Uterus (tissue), 4 donors: Measurements from ENCODE around the gene PRORP. TPM values are rescaled to one million over a fixed set of nuclear protein-coding genes. Genes with fewer than 3 reads are reported as not detected.

ENCODE experiments used
- DNase-seq, 2 donors: peaks; one replicate each; pipeline ENCODE4 v3.0.0-alpha.2; 2019 to 2020
- H3K27ac ChIP-seq, 2 donors: fragments of 200-600 bp; sonication (generic); 1 replicate in 1 of 2; 2 replicates in 1 of 2; pipeline ENCODE4 v1.5.1; 2016 to 2018
- H3K27me3 ChIP-seq, 2 donors: fragments of 200-600 bp; sonication (generic); one replicate each; pipeline ENCODE4 v1.5.1; 2018 to 2019; ENCODE audit warnings: control low read depth in 1 of 2
- H3K36me3 ChIP-seq, 2 donors: fragments of 200-600 bp; sonication (generic); one replicate each; pipeline ENCODE4 v1.5.1; 2019; ENCODE audit warnings: control low read depth in 1 of 2
- H3K4me1 ChIP-seq, 2 donors: fragments of 200-600 bp; sonication (generic); one replicate each; pipeline ENCODE4 v1.5.1; 2018 to 2019; ENCODE audit warnings: control low read depth in 1 of 2
- H3K4me3 ChIP-seq, 2 donors: fragments of 200-600 bp; sonication (generic); 1 replicate in 1 of 2; 2 replicates in 1 of 2; pipeline ENCODE4 v1.5.1; 2018 to 2019; ENCODE audit warnings: mild to moderate bottlenecking in 1 of 2
- H3K9me3 ChIP-seq, 2 donors: fragments of 200-600 bp; sonication (generic); one replicate each; pipeline ENCODE4 v1.5.1; 2019; ENCODE audit warnings: control low read depth in 1 of 2
- CTCF ChIP-seq, 4 experiments: fragments of 200-600 bp in 2 of 4; fragments of 450-650 bp in 2 of 4; sonication (generic) in 2 of 4; IDR thresholded peaks; one replicate each; pipeline ENCODE4 v1.5.1; 2016 to 2019; ENCODE audit warnings: antibody characterized with exemption in 4 of 4, mild to moderate bottlenecking in 2 of 4, moderate library complexity in 1 of 4
- POLR2A ChIP-seq, 2 donors: fragments of 450-650 bp; IDR thresholded peaks; one replicate each; pipeline ENCODE4 v1.6.1; 2016; ENCODE audit warnings: antibody characterized with exemption in 2 of 2, mild to moderate bottlenecking in 1 of 2, moderate library complexity in 1 of 2
- intact Hi-C: fragments of 100-400 bp; cut with DNase I; formaldehyde crosslinking; loops from one replicate; pipeline ENCODE4 v1.15.1; 2023; ENCODE audit warnings: low total_unique reads
- total RNA-seq, 4 donors: library from RNA; depleted of rRNA in 3 of 4; stranded (reverse); fragments of >200 nt in 3 of 4; gene quantifications; one replicate each; pipeline versions ENCODE4 v1.1.0 to v1.2.4, GENCODE V29; 2014 to 2023
- donor health status: DM: yes; HTN: yes; CAD: no.

Gene PRORP
- total RNA-seq, 4 donors from 2014 or later = 5.0 to 57.1 (median 23.4) TPM

DNA sequence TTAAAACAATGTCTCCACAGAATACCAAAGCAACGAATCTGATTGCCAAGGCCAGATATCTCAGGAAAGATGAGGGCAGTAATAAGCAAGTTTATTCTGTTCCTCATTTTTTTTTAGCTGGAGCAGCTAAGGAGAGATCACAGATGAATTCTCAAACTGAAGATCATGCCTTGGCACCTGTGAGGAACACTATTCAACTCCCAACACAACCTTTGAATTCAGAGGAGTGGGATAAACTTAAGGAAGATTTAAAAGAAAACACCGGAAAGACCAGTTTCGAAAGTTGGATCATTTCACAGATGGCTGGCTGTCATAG lies 994 bp downstream of the PRORP start:
- DNase-seq = no peak
- Histone ChIP-seq H3K36me3 (no peaks in the 10 kb centered on the region), H3K4me3 (peak overlapping the region; percentile 57 to 75), H3K27me3 (no peaks in the 10 kb centered on the region), H3K27ac (peak overlapping the region in 1 of 2 donors; percentile 96), H3K4me1 (peaks cover 0 to 9% of the 10 kb centered on the region in 2 donors), H3K9me3 (no peaks in the 10 kb centered on the region)
- TF ChIP-seq CTCF (IDR thresholded peaks at IDR 0.05) (no peak), POLR2A (IDR thresholded peaks at IDR 0.05) (no peak)
- intact Hi-C loops = no loop called here

- peaks cover 0 to 9% of the 10 kb centered on the region in 2 donors for H3K4me1 ChIP-seq
These were observed 1.8 kb downstream of the PRORP start for GRCh38 chr14:35124127-35124526.

DNA sequence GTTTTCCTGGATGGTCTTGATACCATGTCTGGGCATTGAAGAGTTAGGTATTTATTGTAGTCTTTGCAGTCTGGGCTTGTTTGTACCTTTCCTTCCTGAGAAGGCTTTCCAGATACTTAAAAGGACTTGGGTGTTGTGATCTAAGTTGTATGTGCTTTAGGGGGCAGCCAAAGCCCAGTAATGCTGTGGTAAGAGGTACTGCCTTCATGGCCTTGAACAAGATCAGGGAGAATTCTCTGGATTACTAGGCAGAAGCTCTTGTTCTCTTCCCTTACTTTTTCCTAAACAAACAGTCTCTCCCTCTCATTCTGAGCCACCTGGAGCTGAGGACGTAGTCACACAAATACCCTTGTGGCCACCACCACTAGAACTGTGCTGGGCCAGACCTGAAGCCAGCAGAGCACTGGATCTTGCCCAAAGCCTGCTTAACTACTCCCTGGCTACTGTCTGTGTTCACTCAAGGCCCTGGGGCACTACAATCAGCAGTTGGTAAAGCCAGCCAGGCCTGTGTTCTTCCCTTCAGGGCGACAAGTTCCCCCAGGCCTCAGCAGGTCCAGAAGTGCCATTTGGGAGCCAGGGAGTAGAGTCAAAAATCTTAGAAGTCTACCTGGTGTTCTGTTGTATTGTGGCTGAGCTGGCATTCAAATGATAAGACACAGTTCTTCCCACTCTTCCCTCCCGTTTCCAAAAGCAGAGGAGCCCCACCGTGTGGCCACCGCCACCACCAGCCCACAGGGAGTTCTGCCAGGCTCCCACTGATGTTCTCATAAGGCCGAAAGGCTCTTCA lies 11.4 kb downstream of the PRORP start:
- DNase-seq = no peak
- Histone ChIP-seq H3K4me1 (no peaks in the 10 kb centered on the region), H3K27me3 (no peaks in the 10 kb centered on the region), H3K9me3 (no peaks in the 10 kb centered on the region), H3K4me3 (no peak overlapping the region), H3K27ac (no peak overlapping the region), H3K36me3 (no peaks in the 10 kb centered on the region)
- TF ChIP-seq POLR2A (IDR thresholded peaks at IDR 0.05) (no peak), CTCF (IDR thresholded peaks at IDR 0.05) (no peak)
- intact Hi-C loops = no loop called here

More at GRCh38 chr14:35124127-35124526, 1.8 kb downstream of the PRORP start:
- no peaks in the 10 kb centered on the region for H3K27me3 ChIP-seq
- no peak overlapping the region for H3K27ac ChIP-seq
- intact Hi-C loops = no loop called here
- no peaks in the 10 kb centered on the region for H3K36me3 ChIP-seq
- H3K4me3 ChIP-seq = no peak overlapping the region
- TF ChIP-seq CTCF (IDR thresholded peaks at IDR 0.05) = no peak
- no peak for TF ChIP-seq POLR2A (IDR thresholded peaks at IDR 0.05)
- DNase-seq = no peak
- no peaks in the 10 kb centered on the region for H3K9me3 ChIP-seq

- H3K4me3 ChIP-seq = no peak overlapping the region
- intact Hi-C loops = no loop called here
These were observed 12.2 kb downstream of the PRORP start for GRCh38 chr14:35134329-35135123.

More at GRCh38 chr14:35134329-35135123, 12.2 kb downstream of the PRORP start:
- no peaks in the 10 kb centered on the region for H3K27me3 ChIP-seq
- H3K4me1 ChIP-seq = no peaks in the 10 kb centered on the region
- no peak overlapping the region for H3K27ac ChIP-seq
- no peaks in the 10 kb centered on the region for H3K36me3 ChIP-seq
- H3K9me3 ChIP-seq = no peaks in the 10 kb centered on the region
- no peak for DNase-seq
- TF ChIP-seq POLR2A (IDR thresholded peaks at IDR 0.05) (no peak), CTCF (IDR thresholded peaks at IDR 0.05) (no peak)
